Body of pancreas (tissue), 4 donors: ENCODE measurements around the gene STXBP4. TPM values are rescaled to one million over a fixed set of nuclear protein-coding genes. Genes with fewer than 3 reads are reported as not detected.

Source experiments
- ATAC-seq: fragments of 150-250 bp; one replicate; pipeline ENCODE4 v1.9.1; 2016
- DNase-seq, 4 donors: peaks; one replicate each; pipeline ENCODE4 v3.0.0-alpha.2; 2019
- H3K27ac ChIP-seq, 4 donors: fragments of 200-600 bp; sonication (generic); 1 replicate in 3 of 4; 2 replicates in 1 of 4; pipeline versions ENCODE4 v1.5.1 to v1.6.1; 2016 to 2019; ENCODE audit warnings: mild to moderate bottlenecking in 1 of 4, mixed read lengths in 1 of 4, moderate library complexity in 1 of 4
- H3K27me3 ChIP-seq, 2 donors: fragments of 200-600 bp; sonication (generic); one replicate each; pipeline ENCODE4 v1.6.0; 2016; ENCODE audit warnings: mild to moderate bottlenecking in 1 of 2
- H3K36me3 ChIP-seq, 2 donors: fragments of 200-600 bp; sonication (generic); replicated peaks in 1 of 2; 2 replicates each; pipeline ENCODE4 v1.5.1; 2016; ENCODE audit warnings: low read depth in 2 of 2; ENCODE audit not compliant: insufficient read depth in 1 of 2
- H3K4me1 ChIP-seq: fragments of 200-600 bp; sonication (generic); one replicate; pipeline ENCODE4 v1.6.0; 2016
- H3K4me3 ChIP-seq, 2 donors: fragments of 200-600 bp; sonication (generic); 1 replicate in 1 of 2; 2 replicates in 1 of 2; pipeline ENCODE4 v1.5.1; 2016 to 2019
- H3K9me3 ChIP-seq, 3 donors: fragments of 200-600 bp; sonication (generic); 1 replicate in 2 of 3; 2 replicates in 1 of 3; pipeline ENCODE4 v1.5.1; 2016
- POLR2A ChIP-seq, 3 donors: fragments of 450-650 bp; IDR thresholded peaks; one replicate each; pipeline ENCODE4 v1.6.1; 2016; ENCODE audit warnings: antibody characterized with exemption in 3 of 3, mild to moderate bottlenecking in 2 of 3
- WGBS, 2 donors: methylation state at CpG; one replicate each; pipeline ENCODE4 v1.1.5; 2017; 5-methylcytosine and 5-hydroxymethylcytosine counted together
- intact Hi-C: fragments of 100-400 bp; cut with DNase I; formaldehyde crosslinking; loops from one replicate; pipeline ENCODE4 v1.15.1; 2023
- total RNA-seq, 2 donors: library from RNA; depleted of rRNA; stranded (reverse); fragments of >200 nt; gene quantifications; one replicate each; pipeline ENCODE4 v1.1.0, GENCODE V29; 2016
- TF ChIP-seq, protein P1 (sequence below), 7 experiments: fragments of 450-650 bp in 4 of 7; fragments of 200-600 bp in 3 of 7; sonication (generic) in 3 of 7; IDR thresholded peaks; one replicate each; pipeline ENCODE4 v1.5.1; 2016 to 2019; ENCODE audit warnings: antibody characterized with exemption in 7 of 7

Gene STXBP4
- total RNA-seq, 2 donors from 2014 or later = 3.6 to 9.3 TPM

GRCh38 chr17:54932711-54933110, 35.9 kb upstream of the STXBP4 start:
- H3K27me3 ChIP-seq = no peaks in the 10 kb centered on the region
- peaks cover 4 to 24% of the 10 kb centered on the region in 2 donors for H3K36me3 ChIP-seq
- no peak overlapping the region for H3K4me3 ChIP-seq
- no peaks in the 10 kb centered on the region for H3K4me1 ChIP-seq
- intact Hi-C loops = no loop called here
- WGBS, 2 donors = 95 to 100% methylated on average over 1 of the region's 1 CpG
- no peak overlapping the region for H3K27ac ChIP-seq
- ATAC-seq = no peak
- TF ChIP-seq, protein P1, sequence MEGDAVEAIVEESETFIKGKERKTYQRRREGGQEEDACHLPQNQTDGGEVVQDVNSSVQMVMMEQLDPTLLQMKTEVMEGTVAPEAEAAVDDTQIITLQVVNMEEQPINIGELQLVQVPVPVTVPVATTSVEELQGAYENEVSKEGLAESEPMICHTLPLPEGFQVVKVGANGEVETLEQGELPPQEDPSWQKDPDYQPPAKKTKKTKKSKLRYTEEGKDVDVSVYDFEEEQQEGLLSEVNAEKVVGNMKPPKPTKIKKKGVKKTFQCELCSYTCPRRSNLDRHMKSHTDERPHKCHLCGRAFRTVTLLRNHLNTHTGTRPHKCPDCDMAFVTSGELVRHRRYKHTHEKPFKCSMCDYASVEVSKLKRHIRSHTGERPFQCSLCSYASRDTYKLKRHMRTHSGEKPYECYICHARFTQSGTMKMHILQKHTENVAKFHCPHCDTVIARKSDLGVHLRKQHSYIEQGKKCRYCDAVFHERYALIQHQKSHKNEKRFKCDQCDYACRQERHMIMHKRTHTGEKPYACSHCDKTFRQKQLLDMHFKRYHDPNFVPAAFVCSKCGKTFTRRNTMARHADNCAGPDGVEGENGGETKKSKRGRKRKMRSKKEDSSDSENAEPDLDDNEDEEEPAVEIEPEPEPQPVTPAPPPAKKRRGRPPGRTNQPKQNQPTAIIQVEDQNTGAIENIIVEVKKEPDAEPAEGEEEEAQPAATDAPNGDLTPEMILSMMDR (IDR thresholded peaks at IDR 0.05) = no peak
- TF ChIP-seq POLR2A (IDR thresholded peaks at IDR 0.05) = no peak
- H3K9me3 ChIP-seq = no peaks in the 10 kb centered on the region
- no peak for DNase-seq

- intact Hi-C loops = no loop called here
- H3K4me3 ChIP-seq = no peak overlapping the region
Observed at GRCh38 chr17:54933921-54934320, 34.6 kb upstream of the STXBP4 start.

DNA sequence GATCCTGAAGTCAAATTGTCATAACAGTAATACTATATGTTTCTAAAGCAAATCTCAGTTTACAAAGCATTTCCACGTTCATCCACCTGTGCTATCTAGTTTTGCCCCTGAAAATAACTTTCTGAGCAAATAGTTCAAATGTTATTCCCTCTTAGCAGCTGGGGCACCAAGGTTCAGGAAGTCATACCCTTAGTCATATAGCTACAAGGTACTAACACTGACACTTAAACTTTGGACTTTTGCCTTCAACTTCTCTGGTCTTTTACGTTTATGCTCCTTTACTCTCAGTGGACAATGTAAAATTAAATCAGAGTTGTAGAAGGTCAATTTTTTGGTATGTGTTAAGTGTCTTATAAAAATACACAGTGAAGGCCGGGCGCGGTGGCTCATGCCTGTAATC, 33.1 kb upstream of the STXBP4 start:
- no peaks in the 10 kb centered on the region for H3K4me1 ChIP-seq
- ATAC-seq = no peak
- no peak for DNase-seq
- no peaks in the 10 kb centered on the region for H3K27me3 ChIP-seq
- no peak for TF ChIP-seq POLR2A (IDR thresholded peaks at IDR 0.05)
- H3K27ac ChIP-seq = no peak overlapping the region
- H3K9me3 ChIP-seq = no peaks in the 10 kb centered on the region
- H3K4me3 ChIP-seq = no peak overlapping the region
- intact Hi-C loops = no loop called here
- 89 to 96% methylated on average over 5 of the region's 5 CpGs for WGBS, 2 donors
- H3K36me3 ChIP-seq = peaks cover 4 to 35% of the 10 kb centered on the region in 2 donors

More at GRCh38 chr17:54933921-54934320, 34.6 kb upstream of the STXBP4 start:
- H3K27me3 ChIP-seq = no peaks in the 10 kb centered on the region
- H3K4me1 ChIP-seq = no peaks in the 10 kb centered on the region
- no peak overlapping the region for H3K27ac ChIP-seq
- DNase-seq (no peak), ATAC-seq (no peak)
- no peaks in the 10 kb centered on the region for H3K9me3 ChIP-seq
- TF ChIP-seq, protein P1 (IDR thresholded peaks at IDR 0.05) = no peak
- no peak for TF ChIP-seq POLR2A (IDR thresholded peaks at IDR 0.05)
- WGBS, 2 donors = 89 to 91% methylated on average over 3 of the region's 3 CpGs
- peaks cover 4 to 25% of the 10 kb centered on the region in 2 donors for H3K36me3 ChIP-seq

GRCh38 chr17:54937018-54937417, 31.5 kb upstream of the STXBP4 start:
- Histone ChIP-seq H3K4me1 (no peaks in the 10 kb centered on the region), H3K27me3 (no peaks in the 10 kb centered on the region), H3K9me3 (no peaks in the 10 kb centered on the region), H3K27ac (no peak overlapping the region), H3K4me3 (no peak overlapping the region), H3K36me3 (peaks cover 4 to 29% of the 10 kb centered on the region in 2 donors)
- TF ChIP-seq POLR2A (IDR thresholded peaks at IDR 0.05) = no peak
- TF ChIP-seq, protein P1 (IDR thresholded peaks at IDR 0.05) = no peak
- intact Hi-C loops = no loop called here
- WGBS, 2 donors = 84 to 88% methylated on average over 5 of the region's 5 CpGs
- no peak for DNase-seq
- no peak for ATAC-seq

GRCh38 chr17:54937426-54937825, 31.1 kb upstream of the STXBP4 start:
- intact Hi-C loops = no loop called here
- ATAC-seq = no peak
- no peak overlapping the region for H3K4me3 ChIP-seq

More at GRCh38 chr17:54937426-54937825, 31.1 kb upstream of the STXBP4 start:
- DNase-seq = no peak
- peaks cover 4 to 28% of the 10 kb centered on the region in 2 donors for H3K36me3 ChIP-seq
- H3K27ac ChIP-seq = no peak overlapping the region
- WGBS, 2 donors = 95 to 100% methylated on average over 1 of the region's 1 CpG
- no peaks in the 10 kb centered on the region for H3K9me3 ChIP-seq
- TF ChIP-seq, protein P1 (IDR thresholded peaks at IDR 0.05) = no peak
- no peak for TF ChIP-seq POLR2A (IDR thresholded peaks at IDR 0.05)
- H3K27me3 ChIP-seq = no peaks in the 10 kb centered on the region
- no peaks in the 10 kb centered on the region for H3K4me1 ChIP-seq
